Naive thymus-derived CD4-positive, alpha-beta T cell (primary cell): ENCODE measurements around the gene PAK6. TPM values are rescaled to one million over a fixed set of nuclear protein-coding genes. Genes with fewer than 3 reads are reported as not detected.

Source experiments
- ATAC-seq: fragments of 150-1000 bp; cut with Tn5 transposase; 2 replicates; pipeline ENCODE4 v1.10.0; 2021; ENCODE audit warnings: mild to moderate bottlenecking, moderate library complexity
- CTCF ChIA-PET: fragments of 350-600 bp; sonication (Branson Sonifier 250); formaldehyde crosslinking; loops from one replicate; lab custom pipeline; 2021; ENCODE audit warnings: antibody characterized with exemption; lab: Charles Lee
- POLR2A ChIA-PET: fragments of 350-600 bp; sonication (Branson Sonifier 250); formaldehyde crosslinking; loops from one replicate; lab custom pipeline; 2021; ENCODE audit warnings: antibody characterized with exemption, inconsistent platforms; lab: Charles Lee
- DNase-seq, 9 donors: peaks; one replicate each; pipeline versions ENCODE4 v3.0.0 to v3.0.0-alpha.2; 2020 to 2022; ENCODE audit warnings: mixed read lengths in 1 of 9
- H3K27ac ChIP-seq: one replicate; pipeline ENCODE4 v1.7.0; 2013; ENCODE audit warnings: mild to moderate bottlenecking, low read depth, low read length, moderate library complexity
- H3K27me3 ChIP-seq, 2 donors: one replicate each; pipeline ENCODE4 v1.7.0; 2013; ENCODE audit warnings: low read length in 2 of 2, mild to moderate bottlenecking in 2 of 2, moderate library complexity in 2 of 2; ENCODE audit not compliant: control insufficient read depth in 2 of 2, insufficient read depth in 2 of 2
- H3K36me3 ChIP-seq, 3 experiments: 1 replicate in 2 of 3; 2 replicates in 1 of 3; pipeline ENCODE4 v1.7.0; 2013; ENCODE audit warnings: low read length in 3 of 3, mild to moderate bottlenecking in 3 of 3, moderate library complexity in 1 of 3; ENCODE audit not compliant: insufficient read depth in 3 of 3, control insufficient read depth in 2 of 3
- H3K4me1 ChIP-seq, 2 donors: one replicate each; pipeline ENCODE4 v1.7.0; 2013; ENCODE audit warnings: low read length in 2 of 2, mild to moderate bottlenecking in 2 of 2, moderate library complexity in 1 of 2; ENCODE audit not compliant: control insufficient read depth in 2 of 2, insufficient read depth in 2 of 2
- H3K4me3 ChIP-seq: 2 replicates; pipeline ENCODE4 v1.7.0; 2013; ENCODE audit warnings: mild to moderate bottlenecking, low read length
- H3K9me3 ChIP-seq, 3 experiments: 1 replicate in 2 of 3; 2 replicates in 1 of 3; pipeline ENCODE4 v1.7.0; 2013; ENCODE audit warnings: low read length in 3 of 3; ENCODE audit not compliant: control insufficient read depth in 2 of 3
- H3K27ac Mint-ChIP-seq, 9 donors: one replicate each; pipeline ENCODE4 v1.8.0; 2020 to 2022; ENCODE audit warnings: mixed read lengths in 9 of 9, mild to moderate bottlenecking in 8 of 9, moderate library complexity in 5 of 9, inconsistent platforms in 2 of 9
- H3K27me3 Mint-ChIP-seq, 5 donors: one replicate each; pipeline ENCODE4 v1.8.0; 2021 to 2022; ENCODE audit warnings: mixed read lengths in 5 of 5, mild to moderate bottlenecking in 1 of 5
- H3K36me3 Mint-ChIP-seq, 5 donors: one replicate each; pipeline ENCODE4 v1.8.0; 2020 to 2022; ENCODE audit warnings: mixed read lengths in 5 of 5, mild to moderate bottlenecking in 3 of 5, inconsistent platforms in 1 of 5
- H3K4me1 Mint-ChIP-seq, 7 donors: one replicate each; pipeline ENCODE4 v1.8.0; 2020 to 2022; ENCODE audit warnings: mixed read lengths in 7 of 7, mild to moderate bottlenecking in 3 of 7, inconsistent platforms in 1 of 7
- H3K4me3 Mint-ChIP-seq, 10 donors: one replicate each; pipeline ENCODE4 v1.8.0; 2020 to 2022; ENCODE audit warnings: mild to moderate bottlenecking in 10 of 10, mixed read lengths in 10 of 10, moderate library complexity in 6 of 10, inconsistent platforms in 2 of 10
- H3K9me3 Mint-ChIP-seq, 11 donors: one replicate each; pipeline ENCODE4 v1.8.0; 2020 to 2022; ENCODE audit warnings: mixed read lengths in 11 of 11, mild to moderate bottlenecking in 4 of 11, inconsistent platforms in 1 of 11, moderate library complexity in 1 of 11
- intact Hi-C, 2 donors: fragments of 100-400 bp; cut with micrococcal nuclease; formaldehyde crosslinking; loops; one replicate each; pipeline ENCODE4 v1.15.1; 2023
- polyA plus RNA-seq, 2 donors: library from polyadenylated mRNA; unstranded; fragments of 300-500 nt; fragmentation: Illumina TruSeq; gene quantifications; one replicate each; pipeline ENCODE4 v1.2.3, GENCODE V29; 2021
- total RNA-seq, 6 experiments: library from RNA in 5 of 6; stranded (reverse) in 5 of 6; gene quantifications; 1 replicate in 5 of 6; 2 replicates in 1 of 6; pipeline ENCODE4 v1.2.3 and lab custom pipeline; 2021 to 2026

The PAK6 gene
- total and polyA plus RNA-seq, 7 experiments from 2014 or later: 0.58 to 1.9 TPM; not detected in 5

GRCh38 chr15:40232625-40233070, 6.2 kb upstream of the PAK6 start:
- intact Hi-C loops: no loop called here
- Histone ChIP-seq H3K4me1 (no peaks in the 10 kb centered on the region), H3K36me3 (no peaks in the 10 kb centered on the region), H3K27me3 (no peaks in the 10 kb centered on the region), H3K27ac (no peak overlapping the region), H3K4me3 (no peak overlapping the region), H3K9me3 (no peaks in the 10 kb centered on the region)
- ATAC-seq (no peak), DNase-seq (no peak)
- Mint-ChIP-seq H3K4me1 (peaks cover 0 to 3% (median 0%) of the 10 kb centered on the region in 7 donors), H3K27ac (no peak overlapping the region), H3K36me3 (peaks cover 0 to 2% (median 0%) of the 10 kb centered on the region in 5 donors), H3K27me3 (peaks cover 1 to 5% (median 1%) of the 10 kb centered on the region in 5 donors), H3K9me3 (no peaks in the 10 kb centered on the region), H3K4me3 (no peak overlapping the region)
- ChIA-PET CTCF (no interaction called here), POLR2A (interaction anchor here (0.6 kb wide), 1 partner anchor 120 kb away, joined by 3 read pairs; no protein-coding TSS in a partner anchor)

GRCh38 chr15:40233727-40234577, 4.9 kb upstream of the PAK6 start:
- Mint-ChIP-seq H3K4me1 (peaks cover 0 to 8% (median 4%) of the 10 kb centered on the region in 7 donors), H3K4me3 (no peak overlapping the region), H3K27me3 (peaks cover 9 to 16% (median 11%) of the 10 kb centered on the region in 5 donors), H3K36me3 (peaks cover 0 to 2% (median 0%) of the 10 kb centered on the region in 5 donors), H3K9me3 (no peaks in the 10 kb centered on the region), H3K27ac (no peak overlapping the region)
- CTCF ChIA-PET: no interaction called here
- no peak for DNase-seq
- H3K27me3 ChIP-seq: no peaks in the 10 kb centered on the region
- H3K27ac ChIP-seq: no peak overlapping the region
- POLR2A ChIA-PET: no interaction called here
- ATAC-seq: no peak
- no peaks in the 10 kb centered on the region for H3K4me1 ChIP-seq
- H3K4me3 ChIP-seq: no peak overlapping the region
- intact Hi-C loops: no loop called here
- no peaks in the 10 kb centered on the region for H3K36me3 ChIP-seq
- no peaks in the 10 kb centered on the region for H3K9me3 ChIP-seq

- intact Hi-C loops: no loop called here
- Histone ChIP-seq H3K36me3 (no peaks in the 10 kb centered on the region), H3K4me1 (no peaks in the 10 kb centered on the region), H3K4me3 (no peak overlapping the region), H3K27me3 (no peaks in the 10 kb centered on the region), H3K9me3 (no peaks in the 10 kb centered on the region), H3K27ac (no peak overlapping the region)
- H3K9me3 Mint-ChIP-seq: no peaks in the 10 kb centered on the region
- ChIA-PET POLR2A (no interaction called here), CTCF (no interaction called here)
- H3K4me3 Mint-ChIP-seq: no peak overlapping the region
- no peak overlapping the region for H3K27ac Mint-ChIP-seq
- DNase-seq (no peak), ATAC-seq (no peak)
- peaks cover 6 to 11% (median 8%) of the 10 kb centered on the region in 7 donors for H3K4me1 Mint-ChIP-seq
- peaks cover 15 to 22% (median 18%) of the 10 kb centered on the region in 5 donors for H3K27me3 Mint-ChIP-seq
- peaks cover 0 to 2% (median 0%) of the 10 kb centered on the region in 5 donors for H3K36me3 Mint-ChIP-seq
Measured at GRCh38 chr15:40234783-40235182, 4.1 kb upstream of the PAK6 start.

- intact Hi-C loops: no loop called here
- no peak overlapping the region for H3K27ac Mint-ChIP-seq
Measured at GRCh38 chr15:40235201-40235885, 3.5 kb upstream of the PAK6 start.

GRCh38 chr15:40239404-40239692, 485 bp downstream of the PAK6 start:
- Histone ChIP-seq H3K27me3 (no peaks in the 10 kb centered on the region), H3K4me3 (no peak overlapping the region), H3K36me3 (no peaks in the 10 kb centered on the region), H3K4me1 (no peaks in the 10 kb centered on the region), H3K9me3 (no peaks in the 10 kb centered on the region), H3K27ac (no peak overlapping the region)
- no peaks in the 10 kb centered on the region for H3K36me3 Mint-ChIP-seq
- ATAC-seq (no peak), DNase-seq (no peak)
- H3K27ac Mint-ChIP-seq: no peak overlapping the region
- peak overlapping the region in 2 of 10 donors; percentile 15 to 39 for H3K4me3 Mint-ChIP-seq
- H3K4me1 Mint-ChIP-seq: peaks cover 6 to 11% (median 10%) of the 10 kb centered on the region in 7 donors
- H3K9me3 Mint-ChIP-seq: no peaks in the 10 kb centered on the region
- intact Hi-C loops: no loop called here
- ChIA-PET CTCF (interaction anchor here (0.6 to 1.4 kb wide), 3 partner anchors 8 to 1159 kb away, joined by 3 to 4 read pairs (median 4); no protein-coding TSS in a partner anchor), POLR2A (interaction anchor here (0.5 kb wide), 1 partner anchor 137 kb away, joined by 3 read pairs; no protein-coding TSS in a partner anchor)
- H3K27me3 Mint-ChIP-seq: peaks cover 16 to 23% (median 19%) of the 10 kb centered on the region in 5 donors

More at GRCh38 chr15:40235201-40235885, 3.5 kb upstream of the PAK6 start:
- Mint-ChIP-seq H3K36me3 (peaks cover 0 to 2% (median 0%) of the 10 kb centered on the region in 5 donors), H3K27me3 (peaks cover 16 to 23% (median 19%) of the 10 kb centered on the region in 5 donors), H3K4me1 (peaks cover 6 to 11% (median 8%) of the 10 kb centered on the region in 7 donors), H3K9me3 (no peaks in the 10 kb centered on the region), H3K4me3 (no peak overlapping the region)
- POLR2A ChIA-PET: no interaction called here
- Histone ChIP-seq H3K9me3 (no peaks in the 10 kb centered on the region), H3K4me3 (no peak overlapping the region), H3K36me3 (no peaks in the 10 kb centered on the region), H3K27ac (no peak overlapping the region), H3K4me1 (no peaks in the 10 kb centered on the region), H3K27me3 (no peaks in the 10 kb centered on the region)
- ATAC-seq: peak; percentile 57
- CTCF ChIA-PET: no interaction called here
- DNase-seq: no peak

- CTCF ChIA-PET: interaction anchor here (0.6 kb wide), 1 partner anchor 1158 kb away, joined by 3 read pairs; no protein-coding TSS in a partner anchor
- intact Hi-C loops: no loop called here
- no peak for DNase-seq
- H3K9me3 ChIP-seq: no peaks in the 10 kb centered on the region
- no peaks in the 10 kb centered on the region for H3K27me3 ChIP-seq
- H3K27me3 Mint-ChIP-seq: peaks cover 16 to 23% (median 19%) of the 10 kb centered on the region in 5 donors
- H3K4me1 ChIP-seq: no peaks in the 10 kb centered on the region
- H3K9me3 Mint-ChIP-seq: no peaks in the 10 kb centered on the region
- no peak overlapping the region for H3K27ac ChIP-seq
- no peak overlapping the region for H3K27ac Mint-ChIP-seq
- H3K36me3 Mint-ChIP-seq: no peaks in the 10 kb centered on the region
- ATAC-seq: no peak
- H3K36me3 ChIP-seq: no peaks in the 10 kb centered on the region
- POLR2A ChIA-PET: interaction anchor here (0.5 kb wide), 1 partner anchor 138 kb away, joined by 3 read pairs; no protein-coding TSS in a partner anchor
- no peak overlapping the region for H3K4me3 ChIP-seq
- peak overlapping the region in 2 of 10 donors; percentile 38 to 39 for H3K4me3 Mint-ChIP-seq
- H3K4me1 Mint-ChIP-seq: peaks cover 5 to 11% (median 10%) of the 10 kb centered on the region in 7 donors
Measured at GRCh38 chr15:40239693-40240618, 1.1 kb downstream of the PAK6 start.
